MV-4-11 (cell line): ENCODE data around the gene EI24.

Experiments used
- DNase-seq: peaks from one replicate; lab custom pipeline; 2025; lab: John Stamatoyannopoulos, UW

Gene EI24

DNA sequence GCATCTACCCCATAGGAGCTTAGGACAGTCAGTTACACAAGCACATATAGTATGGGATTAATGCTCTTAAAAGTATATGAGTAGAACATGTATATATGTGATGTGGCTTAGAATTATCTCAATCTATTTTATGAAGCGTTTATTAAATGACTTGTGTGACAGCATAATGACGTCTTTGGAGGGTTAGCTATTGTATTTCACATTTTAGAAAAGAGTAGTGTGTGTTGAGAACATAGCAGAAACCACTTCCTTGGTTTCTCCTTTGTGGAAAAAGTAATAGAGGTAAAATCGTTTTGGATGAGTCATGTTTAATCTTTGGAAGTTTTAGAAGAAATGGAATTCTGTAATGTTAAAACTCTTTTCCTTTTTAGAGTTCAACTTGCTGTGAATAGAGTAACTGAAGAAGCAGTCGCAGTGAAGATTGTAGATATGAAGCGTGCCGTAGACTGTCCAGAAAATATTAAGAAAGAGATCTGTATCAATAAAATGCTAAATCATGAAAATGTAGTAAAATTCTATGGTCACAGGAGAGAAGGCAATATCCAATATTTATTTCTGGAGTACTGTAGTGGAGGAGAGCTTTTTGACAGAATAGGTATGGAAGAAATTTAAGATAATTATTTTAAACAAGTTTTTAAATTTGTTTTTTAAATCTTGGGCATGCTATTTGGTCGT lies 58.1 kb downstream of the EI24 start:
- no peak for DNase-seq
